Measurements from ENCODE around the gene FBXO2.

GRCh38 chr1:11620924-11621323 lies 33.3 kb downstream of the FBXO2 start:
- TF ChIP-seq CTCF (IDR thresholded peaks at IDR 0.05) (no peak), SIN3A (IDR thresholded peaks at IDR 0.05; ENCODE audit: borderline replicate concordance, insufficient read depth, low read depth, low read length) (no peak), POLR2AphosphoS5 (IDR thresholded peaks at IDR 0.05; ENCODE audit: low read depth, low read length) (no peak)
